RWPE2 (cell line): ENCODE results near the gene SRM.

Experiments used
- ATAC-seq: fragments of 200-7000 bp; cut with Tn5 transposase; 3 replicates; pipeline ENCODE4 v1.9.1; 2021; ENCODE audit warnings: low read depth
- DNase-seq: peaks from one replicate; pipeline ENCODE4 v3.0.0-alpha.2; 2020; ENCODE audit warnings: low spot score
- H3K27ac ChIP-seq: fragments of 450-650 bp; 2 replicates; pipeline ENCODE4 v1.5.1; 2017; ENCODE audit warnings: mild to moderate bottlenecking; ENCODE audit not compliant: poor library complexity, severe bottlenecking
- H3K27me3 ChIP-seq: fragments of 250-450 bp; sonication (Bioruptor Pico); 2 replicates; pipeline ENCODE4 v1.5.1; 2021; ENCODE audit warnings: mild to moderate bottlenecking, moderate library complexity; ENCODE audit not compliant: insufficient read depth, poor library complexity, severe bottlenecking
- H3K36me3 ChIP-seq: fragments of 250-450 bp; sonication (Bioruptor Pico); 2 replicates; pipeline ENCODE4 v1.5.1; 2020; ENCODE audit warnings: low read depth, mild to moderate bottlenecking, moderate library complexity
- H3K4me1 ChIP-seq: fragments of 250-450 bp; sonication (Bioruptor Pico); 2 replicates; pipeline ENCODE4 v1.5.1; 2021; ENCODE audit warnings: mild to moderate bottlenecking, moderate library complexity; ENCODE audit not compliant: insufficient read depth, poor library complexity, severe bottlenecking
- H3K4me3 ChIP-seq: fragments of 250-450 bp; sonication (Bioruptor Pico); 2 replicates; pipeline ENCODE4 v1.5.1; 2021; ENCODE audit warnings: mild to moderate bottlenecking, moderate library complexity; ENCODE audit not compliant: severe bottlenecking
- H3K9me3 ChIP-seq: fragments of 250-450 bp; sonication (Bioruptor Pico); 2 replicates; pipeline ENCODE4 v1.5.1; 2021; ENCODE audit warnings: mild to moderate bottlenecking, moderate library complexity; ENCODE audit not compliant: severe bottlenecking
- TF ChIP-seq, protein P1 (sequence below): fragments of 450-650 bp; IDR thresholded peaks from one replicate; pipeline ENCODE4 v1.5.1; 2017; ENCODE audit warnings: mild to moderate bottlenecking, moderate library complexity; ENCODE audit not compliant: poor library complexity, severe bottlenecking

SRM gene

DNA sequence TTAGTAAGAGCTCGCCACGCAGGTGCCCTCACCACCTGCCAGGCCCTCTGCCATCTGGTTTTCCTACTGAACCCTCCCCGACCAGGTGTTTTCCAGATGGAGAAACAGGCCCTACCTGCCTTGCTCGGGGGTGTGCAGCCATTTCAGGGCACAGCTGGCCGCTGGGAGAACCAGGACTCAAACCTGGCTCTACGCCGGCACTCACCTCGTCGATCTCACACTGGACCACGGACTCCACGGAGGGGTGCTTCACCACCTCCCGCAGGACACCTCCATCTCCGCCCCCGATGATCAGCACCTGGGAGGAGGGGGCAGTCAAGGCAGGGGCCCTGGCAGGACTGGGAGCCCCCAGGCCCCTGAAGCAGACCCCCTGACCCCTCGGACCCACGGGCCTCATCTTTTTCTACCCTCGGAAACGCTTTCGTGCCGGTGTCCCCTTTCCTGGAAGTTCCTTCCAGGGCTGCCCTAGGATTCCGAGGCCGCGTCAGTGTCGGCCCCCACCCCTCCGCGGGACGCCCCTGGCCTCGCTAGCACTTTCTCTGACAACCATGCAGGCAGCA is 1.1 kb downstream of the SRM start:
- Histone ChIP-seq H3K4me1 (peaks cover 4% of the 10 kb centered on the region), H3K27ac (peak overlapping the region; percentile 57), H3K27me3 (no peaks in the 10 kb centered on the region), H3K9me3 (no peaks in the 10 kb centered on the region), H3K4me3 (peak overlapping the region; percentile 96), H3K36me3 (peaks cover 35% of the 10 kb centered on the region)
- no peak for ATAC-seq
- no peak for DNase-seq
- TF ChIP-seq, protein P1, sequence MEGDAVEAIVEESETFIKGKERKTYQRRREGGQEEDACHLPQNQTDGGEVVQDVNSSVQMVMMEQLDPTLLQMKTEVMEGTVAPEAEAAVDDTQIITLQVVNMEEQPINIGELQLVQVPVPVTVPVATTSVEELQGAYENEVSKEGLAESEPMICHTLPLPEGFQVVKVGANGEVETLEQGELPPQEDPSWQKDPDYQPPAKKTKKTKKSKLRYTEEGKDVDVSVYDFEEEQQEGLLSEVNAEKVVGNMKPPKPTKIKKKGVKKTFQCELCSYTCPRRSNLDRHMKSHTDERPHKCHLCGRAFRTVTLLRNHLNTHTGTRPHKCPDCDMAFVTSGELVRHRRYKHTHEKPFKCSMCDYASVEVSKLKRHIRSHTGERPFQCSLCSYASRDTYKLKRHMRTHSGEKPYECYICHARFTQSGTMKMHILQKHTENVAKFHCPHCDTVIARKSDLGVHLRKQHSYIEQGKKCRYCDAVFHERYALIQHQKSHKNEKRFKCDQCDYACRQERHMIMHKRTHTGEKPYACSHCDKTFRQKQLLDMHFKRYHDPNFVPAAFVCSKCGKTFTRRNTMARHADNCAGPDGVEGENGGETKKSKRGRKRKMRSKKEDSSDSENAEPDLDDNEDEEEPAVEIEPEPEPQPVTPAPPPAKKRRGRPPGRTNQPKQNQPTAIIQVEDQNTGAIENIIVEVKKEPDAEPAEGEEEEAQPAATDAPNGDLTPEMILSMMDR, result no peak

DNA sequence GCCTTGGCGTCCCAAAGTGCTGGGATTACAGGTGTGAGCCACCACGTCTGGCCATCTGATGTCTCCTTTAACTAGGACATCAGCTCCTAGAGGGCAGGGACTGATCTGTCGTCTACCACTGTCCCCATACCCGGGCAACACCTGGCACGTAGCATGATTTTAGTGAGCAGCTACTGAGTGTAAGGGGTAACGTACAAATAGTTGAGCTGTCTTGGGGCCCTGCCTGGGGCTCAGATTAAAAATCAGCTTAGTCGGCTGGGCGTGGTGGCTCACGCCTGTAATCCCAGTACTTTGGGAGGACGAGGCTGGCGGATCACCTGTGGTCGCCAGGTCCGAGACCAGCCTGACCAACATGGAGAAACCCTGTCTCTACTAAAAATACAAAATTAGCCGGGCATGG is 1.8 kb downstream of the SRM start:
- DNase-seq, result no peak
- Histone ChIP-seq H3K4me1 (peaks cover 4% of the 10 kb centered on the region), H3K27me3 (no peaks in the 10 kb centered on the region), H3K27ac (no peak overlapping the region), H3K9me3 (no peaks in the 10 kb centered on the region), H3K36me3 (peaks cover 32% of the 10 kb centered on the region), H3K4me3 (no peak overlapping the region)
- no peak for ATAC-seq
- TF ChIP-seq, protein P1, result no peak

DNA sequence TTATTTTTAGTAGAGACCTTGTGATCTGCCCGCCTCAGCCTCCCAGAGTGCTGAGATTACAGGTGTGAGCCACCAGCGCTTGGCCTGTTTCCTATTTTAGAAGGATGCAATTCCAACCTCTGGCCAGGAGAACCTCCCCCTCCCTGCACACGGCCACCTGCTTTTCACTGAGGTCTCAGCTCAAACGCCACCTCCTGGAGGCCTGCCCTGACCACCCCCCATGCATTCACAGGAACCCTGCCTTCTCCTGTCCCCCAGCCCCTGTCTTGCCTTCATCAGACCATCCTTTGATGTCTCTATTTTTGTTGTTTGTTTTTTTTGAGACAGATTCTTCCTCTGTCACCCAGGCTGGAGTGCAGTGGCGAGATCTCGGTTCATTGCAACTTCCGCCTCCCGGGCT is 2.3 kb downstream of the SRM start:
- no peak overlapping the region for H3K4me3 ChIP-seq
- peaks cover 32% of the 10 kb centered on the region for H3K36me3 ChIP-seq
- ATAC-seq, result no peak
- TF ChIP-seq, protein P1, result no peak
- no peak overlapping the region for H3K27ac ChIP-seq
- H3K4me1 ChIP-seq, result peaks cover 4% of the 10 kb centered on the region
- DNase-seq, result no peak
- H3K27me3 ChIP-seq, result no peaks in the 10 kb centered on the region
- no peaks in the 10 kb centered on the region for H3K9me3 ChIP-seq

DNA sequence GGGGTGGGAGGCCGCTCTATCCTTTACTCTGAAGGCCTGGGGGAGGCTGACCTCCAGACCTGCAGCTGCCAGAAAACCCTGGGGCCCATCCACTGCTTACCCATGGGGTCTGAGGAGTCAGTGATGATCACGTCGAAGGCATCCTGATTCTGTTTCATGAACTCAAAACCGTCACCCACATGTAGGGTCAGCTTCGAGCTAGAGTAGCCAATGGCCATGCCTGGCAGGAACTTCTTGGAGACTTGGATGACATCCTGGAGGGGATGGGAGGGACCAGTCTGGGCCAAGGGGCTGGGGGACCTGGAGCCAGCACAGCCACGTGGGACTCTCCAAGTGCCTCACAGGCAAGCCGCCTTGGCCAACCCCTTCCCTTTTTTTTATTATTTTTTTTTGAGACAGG is 3.3 kb downstream of the SRM start:
- no peak for DNase-seq
- Histone ChIP-seq H3K27me3 (no peaks in the 10 kb centered on the region), H3K4me1 (peaks cover 4% of the 10 kb centered on the region), H3K36me3 (peaks cover 32% of the 10 kb centered on the region), H3K4me3 (no peak overlapping the region), H3K27ac (no peak overlapping the region), H3K9me3 (no peaks in the 10 kb centered on the region)
- TF ChIP-seq, protein P1, result no peak
- no peak for ATAC-seq

DNA sequence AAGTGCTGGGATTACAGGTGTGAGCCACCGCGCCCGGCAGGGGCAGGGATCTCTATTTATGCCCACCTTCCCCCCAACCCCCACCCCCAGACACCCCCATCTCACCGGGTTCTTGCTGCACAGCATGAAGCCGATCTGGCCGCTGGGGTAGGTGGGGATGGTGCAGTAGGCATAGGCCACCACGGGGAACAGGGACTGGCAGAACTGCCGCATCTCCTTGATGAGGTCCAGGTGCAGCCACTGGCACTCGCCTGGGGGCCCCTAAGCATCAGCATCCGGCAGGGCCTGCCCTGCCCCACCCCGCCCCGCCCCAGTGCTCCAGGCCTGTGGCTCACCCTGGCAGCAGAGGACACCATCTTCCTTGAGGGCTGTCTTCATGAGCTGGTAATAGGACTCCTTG is 4.1 kb downstream of the SRM start:
- TF ChIP-seq, protein P1, result no peak
- H3K4me3 ChIP-seq, result no peak overlapping the region
- no peaks in the 10 kb centered on the region for H3K4me1 ChIP-seq
- no peaks in the 10 kb centered on the region for H3K27me3 ChIP-seq
- no peaks in the 10 kb centered on the region for H3K9me3 ChIP-seq
- H3K36me3 ChIP-seq, result peaks cover 32% of the 10 kb centered on the region
- DNase-seq (no peak), ATAC-seq (no peak)
- no peak overlapping the region for H3K27ac ChIP-seq
